HepG2 (cell line): ENCODE results near the gene GAL3ST3. TPM values are rescaled to one million over a fixed set of nuclear protein-coding genes. Genes with fewer than 3 reads are reported as not detected.
A peak's percentile ranks its signal among the peaks of the same experiment; 100 is the strongest.

Source experiments
- ARID2 ChIP-seq: sonication (generic); formaldehyde crosslinking; IDR thresholded peaks from 2 replicates; pipeline ENCODE4 v1.8.1; 2022; ENCODE audit warnings: mild to moderate bottlenecking, missing genetic modification reagents, borderline replicate concordance
- BORCS8-MEF2B ChIP-seq: sonication (generic); formaldehyde crosslinking; IDR thresholded peaks from 2 replicates; pipeline ENCODE4 v1.8.0; 2022; ENCODE audit warnings: mild to moderate bottlenecking, missing genetic modification reagents
- CBFB ChIP-seq: sonication (generic); formaldehyde crosslinking; IDR thresholded peaks from 2 replicates; pipeline ENCODE4 v1.4.0; 2020; ENCODE audit warnings: missing genetic modification reagents
- ELK4 ChIP-seq: sonication (generic); formaldehyde crosslinking; IDR thresholded peaks from 2 replicates; pipeline ENCODE4 v1.9.0; 2021; ENCODE audit warnings: missing genetic modification reagents, borderline replicate concordance
- GATAD1 ChIP-seq: IDR thresholded peaks from 2 replicates; pipeline ENCODE4 v1.6.1; 2016; ENCODE audit warnings: missing genetic modification reagents, missing compliant biosample characterization
- KAT8 ChIP-seq: IDR thresholded peaks from 2 replicates; pipeline ENCODE4 v1.6.1; 2016; ENCODE audit warnings: missing genetic modification reagents, missing compliant biosample characterization
- KDM4B ChIP-seq: sonication (generic); formaldehyde crosslinking; IDR thresholded peaks from 2 replicates; pipeline ENCODE4 v1.4.0; 2020; ENCODE audit warnings: missing genetic modification reagents
- MATR3 ChIP-seq: sonication (generic); formaldehyde crosslinking; IDR thresholded peaks from 2 replicates; pipeline ENCODE4 v1.4.0; 2020; ENCODE audit warnings: missing genetic modification reagents
- NR2F6 ChIP-seq, 2 experiments: IDR thresholded peaks; 2 replicates each; pipeline ENCODE4 v1.6.1; 2016; ENCODE audit warnings: antibody characterized with exemption in 1 of 2, mild to moderate bottlenecking in 1 of 2
- RBFOX2 ChIP-seq: fragments of 200-400 bp; formaldehyde crosslinking; IDR thresholded peaks from 2 replicates; pipeline ENCODE4 v1.6.1; 2017; ENCODE audit warnings: low read depth, mild to moderate bottlenecking, low read length
- RCOR2 ChIP-seq: IDR thresholded peaks from 2 replicates; pipeline ENCODE4 v1.6.1; 2016; ENCODE audit warnings: missing biosample characterization, missing genetic modification reagents
- SATB2 ChIP-seq: sonication (generic); formaldehyde crosslinking; IDR thresholded peaks from 2 replicates; pipeline ENCODE4 v1.5.0; 2020; ENCODE audit warnings: missing genetic modification reagents
- SYNCRIP ChIP-seq: fragments of 200-400 bp; formaldehyde crosslinking; IDR thresholded peaks from 2 replicates; pipeline ENCODE4 v1.6.1; 2018; ENCODE audit warnings: mild to moderate bottlenecking, low read depth, low read length; ENCODE audit not compliant: insufficient read depth
- TBP ChIP-seq: sonication (generic); formaldehyde crosslinking; IDR thresholded peaks from 2 replicates; pipeline ENCODE4 v1.5.0; 2020; ENCODE audit warnings: missing genetic modification reagents
- TP53 ChIP-seq: sonication (generic); formaldehyde crosslinking; conservative IDR thresholded peaks from 2 replicates; pipeline ENCODE4 v1.4.0; 2020; ENCODE audit warnings: missing genetic modification reagents
- ZNF329 ChIP-seq: sonication (generic); formaldehyde crosslinking; IDR thresholded peaks from 2 replicates; pipeline ENCODE4 v1.9.0; 2021; ENCODE audit warnings: low read depth, mild to moderate bottlenecking, missing genetic modification reagents
- ZNF432 ChIP-seq: sonication (generic); formaldehyde crosslinking; IDR thresholded peaks from 2 replicates; pipeline ENCODE4 v1.5.0; 2020; ENCODE audit warnings: missing genetic modification reagents, mild to moderate bottlenecking, borderline replicate concordance
- ZNF441 ChIP-seq: sonication (generic); formaldehyde crosslinking; IDR thresholded peaks from 2 replicates; pipeline ENCODE4 v1.7.0; 2021; ENCODE audit warnings: missing genetic modification reagents, borderline replicate concordance
- ZNF513 ChIP-seq: sonication (generic); formaldehyde crosslinking; conservative IDR thresholded peaks from 2 replicates; pipeline ENCODE4 v1.5.0; 2020; ENCODE audit warnings: missing genetic modification reagents
- ZNF598 ChIP-seq: sonication (generic); formaldehyde crosslinking; IDR thresholded peaks from 2 replicates; pipeline ENCODE4 v1.5.1; 2020; ENCODE audit warnings: mild to moderate bottlenecking, missing genetic modification reagents, borderline replicate concordance
- ZNF879 ChIP-seq: sonication (generic); formaldehyde crosslinking; IDR thresholded peaks from 2 replicates; pipeline ENCODE4 v1.8.1; 2023; ENCODE audit warnings: missing genetic modification reagents
- polyA plus RNA-seq, 8 experiments: library from polyadenylated mRNA; depleted of rRNA in 3 of 8; stranded (reverse) in 7 of 8; unstranded in 1 of 8; fragments of >200 nt; fragmentation: Illumina TruSeq in 4 of 8; extraction: Trizol in 4 of 8; gene quantifications; 2 replicates each; pipeline versions ENCODE4 v1.2.1 to v1.2.3, GENCODE V29; 2011 to 2016; ENCODE audit warnings: low read depth in 4 of 8, missing spikeins in 1 of 8, mixed read lengths in 1 of 8; ENCODE audit not compliant: insufficient read depth in 1 of 8
- total RNA-seq, 5 experiments: library from RNA; depleted of rRNA; stranded (reverse); fragments of >200 nt; fragmentation: Illumina TruSeq; extraction: Trizol; gene quantifications; 2 replicates each; pipeline ENCODE4 v1.2.3, GENCODE V29; 2016; ENCODE audit warnings: low read depth in 1 of 5
- TF ChIP-seq, protein P1 (sequence below): sonication (generic); formaldehyde crosslinking; IDR thresholded peaks from 2 replicates; pipeline ENCODE4 v1.4.0; 2020; ENCODE audit warnings: mild to moderate bottlenecking, missing genetic modification reagents
- TF ChIP-seq, protein P2 (sequence below): sonication (generic); formaldehyde crosslinking; IDR thresholded peaks from 2 replicates; pipeline ENCODE4 v1.9.0; 2021; ENCODE audit warnings: missing genetic modification reagents, borderline replicate concordance
- TF ChIP-seq, protein P3 (sequence below): sonication (generic); formaldehyde crosslinking; IDR thresholded peaks from 2 replicates; pipeline ENCODE4 v1.4.0; 2020; ENCODE audit warnings: missing genetic modification reagents

GAL3ST3 gene
- total and polyA plus RNA-seq, 2 of the 13 experiments (the other 11 are each of a cell fraction or from before 2014, with no cell fraction given): not detected

DNA sequence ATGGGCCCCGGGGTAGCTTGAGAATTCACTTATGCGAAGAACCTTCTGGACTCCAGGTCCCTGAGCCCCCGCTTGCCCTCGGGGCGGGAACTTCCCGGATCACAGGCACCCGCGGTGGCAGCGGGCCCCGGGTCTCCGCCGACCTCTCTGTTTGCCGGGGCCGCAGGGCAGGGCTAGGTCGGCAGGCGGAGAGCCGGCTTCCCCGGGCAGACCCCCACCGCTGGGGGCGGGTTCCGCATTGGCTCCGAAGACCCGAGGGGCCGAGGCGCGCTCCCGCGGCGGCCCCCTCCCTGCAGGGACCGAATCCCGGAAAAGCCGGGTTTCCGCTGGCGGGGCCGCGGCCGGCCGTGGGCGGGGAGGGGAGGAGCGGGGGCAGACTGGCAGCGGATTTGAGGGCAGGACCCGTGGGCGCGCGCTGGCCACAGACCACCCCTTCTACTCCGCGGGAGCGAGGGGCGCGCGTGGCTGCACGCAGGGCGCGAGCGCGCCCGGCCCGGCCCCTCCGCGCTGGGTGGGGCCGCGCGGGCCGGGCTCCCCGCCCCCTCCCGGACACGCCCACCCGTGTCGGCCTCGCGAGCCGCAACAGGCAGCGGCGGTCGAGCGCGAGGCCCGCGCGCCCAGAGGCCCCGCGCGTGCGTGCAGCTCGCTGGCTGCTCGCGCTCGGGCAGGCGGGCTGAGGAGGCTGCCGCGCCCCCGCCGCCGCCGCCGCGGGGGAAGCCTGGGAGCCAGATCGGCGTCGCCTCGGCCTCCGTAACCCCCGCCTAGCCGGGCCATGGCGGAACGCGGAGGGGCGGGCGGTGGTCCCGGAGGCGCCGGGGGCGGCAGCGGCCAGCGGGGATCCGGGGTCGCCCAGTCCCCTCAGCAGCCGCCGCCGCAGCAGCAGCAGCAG, 21.0 kb upstream of the GAL3ST3 start, which contains the start of gene PACS1 (continued):
- TF ChIP-seq SATB2: no peak
- no peak for TF ChIP-seq ARID2
- TF ChIP-seq RCOR2 (CRISPR knock-in tag): no peak
- TF ChIP-seq, protein P1, sequence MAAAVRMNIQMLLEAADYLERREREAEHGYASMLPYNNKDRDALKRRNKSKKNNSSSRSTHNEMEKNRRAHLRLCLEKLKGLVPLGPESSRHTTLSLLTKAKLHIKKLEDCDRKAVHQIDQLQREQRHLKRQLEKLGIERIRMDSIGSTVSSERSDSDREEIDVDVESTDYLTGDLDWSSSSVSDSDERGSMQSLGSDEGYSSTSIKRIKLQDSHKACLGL: no peak
- no peak for TF ChIP-seq ZNF513
- TF ChIP-seq, protein P2, sequence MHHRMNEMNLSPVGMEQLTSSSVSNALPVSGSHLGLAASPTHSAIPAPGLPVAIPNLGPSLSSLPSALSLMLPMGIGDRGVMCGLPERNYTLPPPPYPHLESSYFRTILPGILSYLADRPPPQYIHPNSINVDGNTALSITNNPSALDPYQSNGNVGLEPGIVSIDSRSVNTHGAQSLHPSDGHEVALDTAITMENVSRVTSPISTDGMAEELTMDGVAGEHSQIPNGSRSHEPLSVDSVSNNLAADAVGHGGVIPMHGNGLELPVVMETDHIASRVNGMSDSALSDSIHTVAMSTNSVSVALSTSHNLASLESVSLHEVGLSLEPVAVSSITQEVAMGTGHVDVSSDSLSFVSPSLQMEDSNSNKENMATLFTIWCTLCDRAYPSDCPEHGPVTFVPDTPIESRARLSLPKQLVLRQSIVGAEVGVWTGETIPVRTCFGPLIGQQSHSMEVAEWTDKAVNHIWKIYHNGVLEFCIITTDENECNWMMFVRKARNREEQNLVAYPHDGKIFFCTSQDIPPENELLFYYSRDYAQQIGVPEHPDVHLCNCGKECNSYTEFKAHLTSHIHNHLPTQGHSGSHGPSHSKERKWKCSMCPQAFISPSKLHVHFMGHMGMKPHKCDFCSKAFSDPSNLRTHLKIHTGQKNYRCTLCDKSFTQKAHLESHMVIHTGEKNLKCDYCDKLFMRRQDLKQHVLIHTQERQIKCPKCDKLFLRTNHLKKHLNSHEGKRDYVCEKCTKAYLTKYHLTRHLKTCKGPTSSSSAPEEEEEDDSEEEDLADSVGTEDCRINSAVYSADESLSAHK (CRISPR knock-in tag): no peak
- no peak for TF ChIP-seq NR2F6 (IDR thresholded peaks at IDR 0.05)
- no peak for TF ChIP-seq NR2F6 (CRISPR knock-in tag; IDR thresholded peaks at IDR 0.05)
- TF ChIP-seq, protein P3, sequence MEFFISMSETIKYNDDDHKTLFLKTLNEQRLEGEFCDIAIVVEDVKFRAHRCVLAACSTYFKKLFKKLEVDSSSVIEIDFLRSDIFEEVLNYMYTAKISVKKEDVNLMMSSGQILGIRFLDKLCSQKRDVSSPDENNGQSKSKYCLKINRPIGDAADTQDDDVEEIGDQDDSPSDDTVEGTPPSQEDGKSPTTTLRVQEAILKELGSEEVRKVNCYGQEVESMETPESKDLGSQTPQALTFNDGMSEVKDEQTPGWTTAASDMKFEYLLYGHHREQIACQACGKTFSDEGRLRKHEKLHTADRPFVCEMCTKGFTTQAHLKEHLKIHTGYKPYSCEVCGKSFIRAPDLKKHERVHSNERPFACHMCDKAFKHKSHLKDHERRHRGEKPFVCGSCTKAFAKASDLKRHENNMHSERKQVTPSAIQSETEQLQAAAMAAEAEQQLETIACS (CRISPR knock-in tag): peak; percentile 94
- TF ChIP-seq TBP (CRISPR knock-in tag): no peak
- TF ChIP-seq TP53 (CRISPR knock-in tag): no peak
- TF ChIP-seq BORCS8-MEF2B (CRISPR knock-in tag): no peak; the same call in 1 of the 2 replicates
- TF ChIP-seq ZNF441 (CRISPR knock-in tag): no peak
- no peak for TF ChIP-seq ELK4 (CRISPR knock-in tag)
- no peak; the same call in 1 of the 2 replicates for TF ChIP-seq CBFB (CRISPR knock-in tag)
- TF ChIP-seq ZNF329: no peak
- no peak for TF ChIP-seq ZNF598 (CRISPR knock-in tag)
- TF ChIP-seq KAT8 (CRISPR knock-in tag): peak; percentile 44; the same call in 1 of the 2 replicates
- no peak for TF ChIP-seq ZNF879 (CRISPR knock-in tag)
- TF ChIP-seq RBFOX2: peak; percentile 85
- TF ChIP-seq KDM4B (CRISPR knock-in tag): no peak
- no peak for TF ChIP-seq MATR3
- TF ChIP-seq ZNF432 (CRISPR knock-in tag): no peak
- TF ChIP-seq GATAD1 (CRISPR knock-in tag): no peak
- TF ChIP-seq SYNCRIP: no peak
